NCI-H82 treated with DMSO at 0.1 percent for 48 hours (cell line): ENCODE data around the gene KIF16B.
A peak's percentile ranks its signal among the peaks of the same experiment; 100 is the strongest.

Source experiments
- DNase-seq: peaks from one replicate; lab custom pipeline; 2025; ENCODE audit not compliant: unreplicated experiment; lab: John Stamatoyannopoulos, UW

The KIF16B gene

GRCh38 chr20:16364320-16364687, 208.9 kb downstream of the KIF16B start:
- DNase-seq, result no peak

DNA sequence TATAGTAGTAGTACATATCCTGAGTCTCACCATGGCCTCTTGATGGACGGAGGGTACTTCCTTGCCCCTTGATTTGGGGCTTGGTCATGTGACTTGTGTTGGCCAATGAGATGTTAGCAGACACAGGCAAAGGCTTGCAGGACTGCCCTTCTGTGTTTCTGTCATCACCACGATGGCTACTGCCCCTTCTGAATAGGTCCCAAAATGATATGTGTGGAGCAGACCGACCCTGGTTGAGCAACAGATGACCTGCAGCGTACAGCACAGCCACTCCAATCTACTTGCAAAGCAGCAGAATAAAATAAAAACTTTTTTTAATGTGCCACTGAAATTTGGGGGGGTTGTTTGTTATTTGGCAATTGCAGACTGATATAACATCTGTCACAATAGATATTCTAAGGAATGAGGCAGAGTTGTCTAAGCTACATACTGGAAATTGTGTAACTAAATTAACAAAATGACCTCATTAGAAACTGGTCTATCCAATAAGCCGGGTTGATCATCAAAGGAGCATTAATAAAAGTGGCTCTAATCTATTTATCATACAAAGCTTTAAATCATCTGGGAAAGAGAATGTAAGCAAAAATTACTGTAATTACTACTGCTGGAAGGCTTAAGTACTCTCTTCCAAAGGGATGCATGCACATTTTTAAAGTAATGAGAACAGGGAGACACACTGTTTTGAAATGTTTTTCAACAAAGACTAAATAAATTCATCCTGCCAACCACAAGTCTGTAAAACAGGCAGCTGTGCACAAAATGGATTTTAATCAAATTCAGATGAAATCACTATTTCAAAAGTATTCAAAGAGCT, 209.5 kb downstream of the KIF16B start:
- no peak for DNase-seq

DNA sequence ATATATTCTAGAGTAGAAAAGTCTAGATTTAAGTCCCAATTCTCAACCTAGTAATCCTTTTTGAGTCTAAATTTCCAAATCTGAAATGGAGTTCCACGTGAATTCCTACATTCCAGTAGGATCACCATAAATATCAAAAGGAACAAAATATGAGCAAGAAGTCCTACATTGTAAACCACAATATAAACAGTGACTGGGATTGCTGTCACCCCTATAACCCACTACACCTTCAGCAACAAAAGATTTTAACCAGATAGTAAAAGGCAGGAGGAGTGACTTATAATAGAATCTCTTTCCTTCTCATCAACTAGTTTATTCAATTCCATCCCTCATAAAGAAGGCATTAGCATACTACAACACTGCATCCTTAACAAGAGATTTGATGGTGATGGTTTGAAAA, 210.6 kb downstream of the KIF16B start:
- no peak for DNase-seq

DNA sequence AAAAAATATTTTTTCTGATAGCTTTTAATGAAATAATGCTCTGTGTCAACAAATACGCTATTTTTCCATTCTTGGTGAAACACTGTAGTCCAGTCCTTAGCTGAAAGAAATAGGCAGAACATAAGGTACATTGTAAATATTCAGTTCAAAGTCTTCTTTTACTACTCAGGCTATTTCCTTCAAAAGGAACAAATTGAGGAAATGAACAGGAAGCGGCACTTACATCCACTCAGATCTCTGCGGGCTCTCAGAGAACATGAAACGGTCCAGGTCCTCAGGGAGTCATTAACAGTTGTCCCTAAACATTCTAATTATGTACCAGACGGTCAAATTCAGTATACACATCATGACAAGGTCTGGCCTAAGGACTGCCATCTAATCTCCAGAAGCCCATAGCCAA, 212.6 kb downstream of the KIF16B start:
- DNase-seq, result no peak

- no peak for DNase-seq
These were observed 219.8 kb downstream of the KIF16B start for GRCh38 chr20:16353417-16353781.

- DNase-seq, result no peak
These were observed 220.4 kb downstream of the KIF16B start for GRCh38 chr20:16352751-16353416.

- DNase-seq, result no peak
These were observed 220.9 kb downstream of the KIF16B start for GRCh38 chr20:16352321-16352720.

- DNase-seq, result peak; percentile 37
These were observed 221.8 kb downstream of the KIF16B start for GRCh38 chr20:16351415-16351814.

GRCh38 chr20:16350465-16350864, 222.8 kb downstream of the KIF16B start:
- DNase-seq, result no peak

- DNase-seq, result no peak
These were observed 223.6 kb downstream of the KIF16B start for GRCh38 chr20:16349523-16350260.

GRCh38 chr20:16346956-16347355, 226.3 kb downstream of the KIF16B start:
- DNase-seq, result no peak

GRCh38 chr20:16337707-16338106, 235.5 kb downstream of the KIF16B start:
- no peak for DNase-seq

DNA sequence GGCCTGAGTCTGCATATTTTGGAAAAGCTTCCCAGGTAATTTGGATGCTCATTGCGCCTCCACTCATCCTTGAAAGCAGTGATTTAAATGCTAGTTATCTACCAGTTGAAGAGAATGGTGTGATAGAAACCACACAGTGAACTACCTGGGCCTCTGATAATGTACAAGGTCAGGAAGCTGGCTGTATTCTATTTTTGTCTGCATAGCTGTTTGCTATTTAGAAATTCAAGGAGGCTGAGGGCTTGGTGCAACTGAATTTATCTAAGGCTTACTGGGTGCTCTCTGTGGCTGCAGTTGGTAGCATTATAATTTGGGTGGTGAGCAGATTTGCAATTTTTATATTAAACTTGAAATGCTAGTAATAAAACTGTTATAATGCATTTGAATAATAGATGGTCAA, 245.6 kb downstream of the KIF16B start:
- no peak for DNase-seq

DNA sequence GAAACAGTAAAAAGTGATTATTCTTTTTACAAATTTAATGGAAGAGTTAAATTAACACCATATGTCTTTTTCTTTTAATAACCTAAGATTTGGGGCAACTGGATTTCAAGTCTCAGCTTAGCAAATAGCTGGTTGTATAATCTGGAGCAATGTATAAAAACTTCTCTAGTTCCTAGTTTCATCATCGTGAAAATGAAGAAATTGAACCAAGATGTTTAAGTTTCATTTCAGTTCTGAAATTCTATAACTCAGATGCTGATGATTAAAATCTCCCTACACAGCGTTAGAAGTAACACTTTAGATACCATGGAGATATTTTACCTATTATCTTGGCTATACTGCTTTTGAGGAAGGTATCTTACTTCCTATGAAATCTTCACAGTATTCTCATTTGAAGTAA, 252.0 kb downstream of the KIF16B start:
- no peak for DNase-seq

GRCh38 chr20:16317445-16318362, 255.5 kb downstream of the KIF16B start:
- no peak for DNase-seq

- no peak for DNase-seq
These were observed 256.7 kb downstream of the KIF16B start for GRCh38 chr20:16316513-16316912.

GRCh38 chr20:16314748-16315159, 258.5 kb downstream of the KIF16B start:
- DNase-seq, result no peak

DNA sequence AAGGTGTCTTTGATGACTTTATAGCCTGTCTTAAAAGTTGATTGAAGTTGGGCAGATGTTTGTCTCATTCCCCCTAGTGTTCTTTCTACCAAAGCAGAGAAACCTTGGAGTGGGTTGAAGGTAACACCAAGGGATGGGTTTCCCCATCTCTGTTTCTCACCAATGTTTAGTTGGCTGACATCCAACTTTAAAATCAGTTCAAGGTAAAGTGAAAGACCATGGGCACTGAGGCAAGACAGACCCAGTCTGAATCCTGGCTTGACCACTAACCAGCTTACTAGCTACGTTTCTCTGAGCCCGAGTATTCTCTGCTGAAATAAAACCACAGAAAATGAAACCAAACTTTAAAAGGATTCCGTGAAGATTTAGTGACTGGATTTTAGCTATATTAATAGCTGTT, 258.9 kb downstream of the KIF16B start:
- DNase-seq, result no peak

- DNase-seq, result no peak
These were observed 259.3 kb downstream of the KIF16B start for GRCh38 chr20:16313917-16314316.

DNA sequence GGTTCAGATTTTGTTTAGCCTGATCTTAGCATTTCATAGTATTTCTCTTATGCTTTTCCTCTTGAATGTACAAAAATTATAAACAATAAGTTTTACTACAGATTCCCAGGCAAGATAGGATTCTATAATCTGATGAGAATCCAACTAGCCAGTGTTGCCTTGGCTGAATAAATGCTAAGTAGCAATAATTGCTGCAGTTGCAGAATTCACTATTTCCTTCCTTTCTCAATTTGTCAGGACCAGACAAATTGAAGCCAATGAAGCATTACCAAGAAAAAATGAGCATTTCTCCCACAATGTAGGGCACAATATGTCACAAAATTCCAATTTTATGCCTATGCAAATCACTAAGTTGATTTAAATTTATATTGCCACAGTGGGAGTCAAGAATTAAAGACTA, 260.2 kb downstream of the KIF16B start:
- no peak for DNase-seq

DNA sequence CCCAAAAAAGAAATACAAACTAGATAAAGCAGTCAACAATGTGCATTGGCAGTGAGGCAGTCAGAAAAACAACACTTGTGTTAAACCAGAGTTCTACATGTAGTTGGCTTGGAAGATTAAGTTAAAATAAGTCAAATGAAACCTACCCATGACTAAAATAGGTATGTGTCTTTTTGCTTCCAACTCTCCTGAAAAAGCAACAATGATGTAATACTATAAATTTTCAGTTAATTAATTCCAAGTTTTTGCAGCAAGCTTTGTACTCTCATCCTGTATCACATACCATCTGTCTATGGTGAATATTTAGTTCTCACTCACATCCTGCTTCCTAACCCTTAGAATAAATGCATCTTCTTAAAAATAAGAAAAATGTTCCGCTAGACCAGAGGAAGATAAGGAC, 261.5 kb downstream of the KIF16B start:
- DNase-seq, result no peak
